GM21515 (cell line): Measurements from ENCODE around the gene CMTM2.

Experiments
- ATAC-seq: cut with Tn5 transposase; IDR thresholded peaks from one replicate; pipeline ENCODE4 v1.9.1; 2021; ENCODE audit not compliant: unreplicated experiment

Gene CMTM2, protein sequence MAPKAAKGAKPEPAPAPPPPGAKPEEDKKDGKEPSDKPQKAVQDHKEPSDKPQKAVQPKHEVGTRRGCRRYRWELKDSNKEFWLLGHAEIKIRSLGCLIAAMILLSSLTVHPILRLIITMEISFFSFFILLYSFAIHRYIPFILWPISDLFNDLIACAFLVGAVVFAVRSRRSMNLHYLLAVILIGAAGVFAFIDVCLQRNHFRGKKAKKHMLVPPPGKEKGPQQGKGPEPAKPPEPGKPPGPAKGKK

GRCh38 chr16:66578651-66579531, at the start of gene CMTM2:
Gene CMTM2, plus strand, starts transcription at chr16:66579463. Its CDS starts 145 bp downstream, at chr16:66579608.
- ATAC-seq = no peak

- no peak for ATAC-seq
Observed at GRCh38 chr16:66529475-66529874, 49.8 kb upstream of the CMTM2 start.

DNA sequence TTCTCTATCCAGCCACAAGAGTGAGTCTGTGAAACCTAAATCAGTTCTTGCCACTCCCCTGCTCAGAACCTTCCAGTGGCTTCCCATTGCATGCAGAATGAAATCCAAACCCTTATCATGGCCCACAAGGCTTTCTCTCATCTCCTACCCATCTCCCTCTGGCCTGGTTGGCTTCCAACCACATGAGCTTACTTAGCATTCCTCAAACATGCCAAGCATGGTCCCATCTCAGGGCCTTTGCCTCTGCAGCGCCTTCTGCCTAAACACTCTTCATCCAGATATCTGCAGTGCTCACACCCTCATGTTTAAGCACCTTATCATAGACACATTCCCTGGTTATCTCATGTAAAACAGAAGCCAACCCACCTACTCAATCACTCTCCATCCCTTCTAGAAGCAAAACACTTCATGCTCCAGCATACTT, 44.9 kb upstream of the CMTM2 start:
- ATAC-seq = no peak

GRCh38 chr16:66536525-66536924, 42.7 kb upstream of the CMTM2 start:
- no peak for ATAC-seq

- no peak for ATAC-seq
Observed at GRCh38 chr16:66537236-66537635, 42.0 kb upstream of the CMTM2 start.

DNA sequence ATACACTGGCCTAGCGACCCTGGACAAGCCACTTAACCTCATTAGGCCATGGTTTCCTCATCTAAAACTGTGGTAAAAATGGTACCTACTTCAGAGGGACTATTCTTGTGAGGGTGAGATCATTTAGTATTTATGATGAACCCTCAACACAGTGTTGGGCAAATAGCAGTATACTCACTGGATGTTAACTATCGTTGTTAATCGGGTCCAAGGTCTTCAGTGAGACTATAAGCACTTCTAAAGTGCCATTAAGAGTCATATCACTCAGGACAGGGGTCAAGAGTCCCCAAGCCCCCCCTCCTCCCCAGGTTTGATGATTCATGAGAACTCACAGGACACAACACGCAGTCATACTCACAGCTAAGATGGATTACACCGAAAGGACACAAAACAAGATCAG, 40.4 kb upstream of the CMTM2 start:
- no peak for ATAC-seq

DNA sequence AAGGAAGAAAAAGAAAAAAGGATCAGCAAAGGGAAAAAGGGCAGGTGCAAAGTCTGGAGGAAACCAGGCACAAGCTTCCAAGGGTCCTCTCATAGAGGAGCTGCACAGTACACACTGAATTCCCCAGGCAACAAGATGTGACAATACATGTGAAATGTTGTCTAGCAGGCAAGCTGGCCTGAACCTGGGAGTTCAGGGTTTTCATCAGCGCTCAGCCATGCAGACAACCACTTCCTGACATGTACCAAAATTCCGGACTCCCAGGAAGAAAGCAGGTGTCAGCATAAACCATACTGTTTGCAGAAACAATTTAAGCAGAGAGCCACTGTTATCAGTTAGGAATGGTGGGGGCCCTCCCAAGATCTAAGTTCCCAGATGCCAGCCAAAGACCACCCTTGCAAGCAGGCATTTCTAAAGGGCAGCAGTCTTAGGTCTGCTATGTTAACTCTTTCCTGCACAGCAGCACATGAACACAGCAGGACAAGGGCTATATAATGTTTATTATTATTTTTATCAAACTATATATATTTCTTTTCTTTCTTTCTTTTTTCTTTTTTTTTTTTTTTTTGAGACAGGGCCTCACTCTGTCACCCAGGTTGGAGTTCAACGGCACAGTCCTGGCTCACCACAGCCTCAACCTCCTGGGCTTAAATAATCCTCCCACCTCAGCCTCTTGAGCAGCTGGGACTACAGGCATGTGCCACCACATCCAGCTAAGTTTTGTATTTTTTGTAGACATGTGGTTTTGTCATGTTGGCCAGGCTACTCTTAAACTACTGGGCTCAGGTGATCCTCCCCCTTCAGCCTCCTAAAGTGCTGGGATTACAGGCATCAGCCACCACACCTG, 39.4 kb upstream of the CMTM2 start:
- peak; percentile 77 for ATAC-seq

DNA sequence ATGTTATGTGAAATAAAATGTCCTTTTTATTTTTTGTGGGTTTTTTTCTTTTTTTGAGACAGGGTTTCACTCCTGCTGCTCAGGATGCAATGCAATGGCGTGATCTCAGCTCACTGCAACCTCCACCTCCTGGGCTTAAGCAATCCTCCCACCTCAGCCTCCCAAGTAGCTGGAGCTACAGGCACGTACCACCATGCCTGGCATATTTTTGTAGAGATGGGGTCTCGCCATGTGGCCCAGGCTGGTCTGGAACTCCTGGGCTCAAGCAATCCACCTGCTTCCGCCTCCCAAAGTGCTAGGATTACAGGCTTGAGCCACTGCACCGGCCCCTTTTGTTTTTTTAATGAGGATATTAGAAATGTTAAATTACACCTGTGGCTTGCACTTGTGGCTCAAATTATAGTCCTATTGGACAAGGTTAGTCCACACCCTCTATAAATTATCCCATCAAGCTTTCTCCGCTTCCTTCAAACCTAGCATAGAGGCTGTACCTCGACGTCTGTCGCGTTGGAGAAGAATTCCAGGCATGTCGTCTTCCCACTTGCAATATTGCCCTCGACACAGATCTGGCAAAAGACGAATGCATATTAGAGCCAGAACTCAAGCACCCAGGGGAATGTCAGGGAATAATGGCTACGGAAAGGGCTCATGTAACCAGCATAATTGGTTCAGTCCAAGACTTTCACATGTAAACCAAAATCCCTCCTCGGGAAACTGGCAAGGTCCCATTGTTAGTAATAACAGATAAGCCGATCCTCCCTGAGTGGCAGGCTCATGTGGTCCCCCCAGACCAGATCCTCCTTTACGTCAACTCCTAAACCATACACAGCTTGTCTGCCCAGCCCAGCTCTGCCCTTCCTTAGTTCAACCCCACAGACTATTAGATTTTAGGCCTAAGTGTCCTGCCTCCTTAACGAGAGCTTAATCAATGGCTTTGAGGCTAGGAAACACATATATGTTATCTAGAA, 37.6 kb upstream of the CMTM2 start:
- no peak for ATAC-seq

DNA sequence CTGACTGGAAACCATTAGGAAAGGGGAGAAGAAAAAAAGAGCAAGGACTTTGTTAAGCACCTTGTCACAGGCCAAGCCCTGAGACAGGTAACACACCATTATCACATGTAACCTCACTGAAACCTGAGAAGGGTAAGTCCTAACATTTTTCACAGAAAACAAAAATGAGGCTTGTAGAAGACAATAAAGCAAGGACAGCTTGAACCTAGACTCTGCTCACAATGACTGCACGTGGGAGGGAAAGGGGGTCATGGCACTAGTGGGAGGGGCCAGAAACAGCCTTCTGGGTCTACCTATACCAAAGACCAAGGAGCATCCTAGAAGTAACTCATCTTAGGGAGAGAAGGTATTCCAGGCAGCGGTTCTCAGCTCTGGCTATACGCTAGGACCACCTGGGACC, 36.9 kb upstream of the CMTM2 start:
- ATAC-seq = no peak

- ATAC-seq = no peak
Observed at GRCh38 chr16:66543541-66543940, 35.7 kb upstream of the CMTM2 start.

DNA sequence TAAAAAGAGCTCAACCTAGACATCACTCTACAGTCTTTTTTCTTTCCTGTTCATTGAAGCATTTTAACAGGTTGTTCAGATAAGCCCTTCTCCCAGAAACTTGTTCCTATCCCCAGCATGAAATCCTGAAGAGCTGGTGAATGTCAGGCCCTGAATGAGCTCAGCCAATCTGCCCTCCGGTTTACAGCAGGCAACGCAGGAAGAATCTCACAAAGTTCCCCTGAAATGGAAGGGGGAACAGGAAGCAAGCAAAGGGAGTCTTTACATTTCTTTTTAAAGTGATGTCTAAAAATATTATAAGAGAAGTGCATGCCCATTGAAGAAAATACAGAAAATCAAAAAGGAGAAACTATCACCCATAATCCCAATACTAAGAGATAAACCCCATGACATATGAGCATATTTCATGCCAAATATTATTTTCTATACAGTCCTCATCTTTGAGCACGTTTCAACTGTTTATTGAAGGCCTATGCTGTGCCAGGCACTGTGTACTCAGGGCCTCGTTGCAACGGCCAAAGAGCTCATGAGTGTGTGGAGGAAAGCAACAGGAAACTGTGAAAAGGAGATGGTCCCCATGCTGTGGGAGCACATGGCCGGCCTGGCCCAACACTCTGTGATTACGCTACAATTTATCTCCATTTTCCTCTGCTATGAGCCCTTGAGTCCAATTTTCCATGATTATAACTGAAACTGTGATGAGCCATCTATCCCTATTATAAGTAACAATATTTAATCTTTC, 35.1 kb upstream of the CMTM2 start:
- no peak for ATAC-seq

DNA sequence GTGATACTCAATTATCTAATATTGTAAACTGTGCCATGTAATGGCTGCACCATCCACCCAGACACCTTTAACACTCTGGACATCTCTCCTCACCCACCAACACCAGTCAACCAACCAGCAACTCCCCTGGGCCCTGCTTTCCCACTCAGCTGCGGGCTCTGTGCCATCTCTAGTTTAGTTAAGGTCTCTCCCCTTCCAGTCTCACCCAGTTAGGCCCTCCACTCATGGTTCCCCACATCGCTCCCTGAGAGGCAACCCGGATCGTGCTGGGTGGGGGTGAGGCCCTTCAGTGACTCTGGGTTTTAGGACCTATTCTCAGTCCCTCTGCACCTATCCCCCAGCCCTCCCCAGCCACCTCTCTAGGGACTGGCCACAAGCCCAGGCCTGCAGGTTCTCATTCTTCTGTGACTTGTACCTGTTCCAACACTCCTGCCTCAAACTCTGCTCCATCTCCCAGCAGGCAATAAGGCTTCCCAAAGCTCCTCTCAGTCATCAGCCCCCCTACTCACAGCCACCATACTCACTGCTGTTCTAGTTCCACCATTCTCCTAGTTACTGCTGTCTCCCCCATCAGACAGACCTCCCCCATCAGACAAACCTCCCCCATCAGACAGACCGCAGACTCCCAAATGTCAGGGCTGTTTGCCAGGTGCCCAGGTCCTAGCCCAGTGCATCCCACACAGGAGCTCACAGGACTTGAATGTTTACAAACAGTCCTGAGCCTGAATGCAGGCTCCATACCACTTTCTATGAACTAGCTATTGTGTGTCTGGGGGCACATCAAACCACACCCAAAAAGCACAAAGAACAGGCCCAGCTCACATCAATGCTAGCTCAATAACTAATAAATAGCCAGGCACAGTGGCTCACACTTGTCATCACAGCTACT, 31.9 kb upstream of the CMTM2 start:
- no peak for ATAC-seq

GRCh38 chr16:66548068-66548467, 31.2 kb upstream of the CMTM2 start:
- ATAC-seq = no peak

GRCh38 chr16:66548868-66549267, 30.4 kb upstream of the CMTM2 start:
- ATAC-seq = no peak

DNA sequence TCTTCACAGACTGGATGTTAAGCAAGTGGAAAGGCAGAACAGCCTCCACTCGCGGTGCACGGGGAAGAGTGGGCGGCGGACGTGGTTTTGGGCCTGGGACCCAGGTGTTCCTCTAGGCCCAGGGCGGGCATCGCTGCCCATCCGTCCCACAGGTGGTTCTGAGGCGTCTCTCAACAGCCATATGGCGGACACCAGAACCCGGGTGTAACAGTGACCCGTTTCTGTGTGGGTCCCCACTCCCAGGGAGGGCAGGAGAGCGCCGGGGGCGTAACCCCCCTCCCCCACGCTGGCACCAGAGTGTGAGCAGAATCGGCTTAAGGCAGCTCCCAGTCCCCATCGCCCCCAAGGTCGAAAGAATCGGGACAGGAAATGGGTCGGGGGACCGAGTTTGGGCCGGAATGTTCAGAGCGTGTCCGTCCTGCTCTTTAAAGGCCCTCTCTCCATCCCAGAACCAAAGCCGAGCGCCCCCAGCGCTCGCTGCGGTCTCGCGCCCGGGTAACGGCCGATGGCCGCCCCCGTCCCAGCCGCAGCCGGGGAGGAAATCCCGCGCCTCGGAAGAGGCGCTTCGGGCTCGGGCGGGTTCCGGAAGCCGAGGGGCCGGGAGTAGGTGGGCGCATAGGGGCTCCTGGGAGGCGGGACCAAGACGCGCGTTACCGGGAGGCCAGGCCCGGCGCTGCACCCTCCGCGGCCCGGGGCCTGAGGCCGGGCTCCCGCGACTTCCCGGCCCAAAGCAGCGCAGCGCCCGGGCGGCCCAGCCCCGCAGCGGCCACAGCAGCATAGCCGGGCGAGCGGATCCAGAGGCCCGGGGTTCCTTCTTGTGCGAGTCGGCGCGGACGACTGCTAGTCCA, 29.8 kb upstream of the CMTM2 start, which contains the start of gene TK2:
Gene TK2 (minus strand): TSS at position 839 of the 848 bp plus-strand sequence. CDS start 61 bp downstream, at position 778.
- ATAC-seq = no peak

GRCh38 chr16:66551348-66551759, 27.9 kb upstream of the CMTM2 start:
- no peak for ATAC-seq

DNA sequence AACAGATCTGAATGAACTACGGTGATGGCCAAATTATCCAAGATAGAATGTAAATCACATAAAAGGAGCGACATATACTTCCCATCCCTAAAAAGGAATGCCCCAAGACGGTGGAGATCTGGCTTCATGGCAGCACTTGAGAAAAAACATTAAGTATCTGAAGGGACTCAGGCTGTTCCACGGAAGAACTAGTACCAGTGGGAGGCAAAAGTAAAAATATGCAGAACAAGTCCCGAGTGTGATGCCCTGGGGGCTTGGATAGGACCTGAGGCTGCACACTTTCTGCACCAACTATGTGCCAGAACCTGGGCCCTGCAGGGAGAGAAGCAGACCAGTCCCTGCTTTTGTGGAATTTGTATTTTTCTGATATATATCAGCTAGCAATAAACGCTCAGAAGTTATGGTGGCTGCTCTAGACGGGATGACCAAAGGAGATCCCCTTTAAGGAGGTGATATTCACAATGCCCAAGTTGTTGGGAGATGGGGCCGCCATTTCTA, 27.4 kb upstream of the CMTM2 start:
- no peak for ATAC-seq
